HCEC 1CT (cell line): ENCODE data around the gene NTM.

Source experiments
- DNase-seq: peaks from one replicate; pipeline ENCODE4 v3.0.0-alpha.2; 2017

Gene NTM

GRCh38 chr11:131612533-131612932, 242.1 kb downstream of the NTM start:
- no peak for DNase-seq

GRCh38 chr11:131614631-131615030, 244.2 kb downstream of the NTM start:
- no peak for DNase-seq

- DNase-seq = no peak
Observed at GRCh38 chr11:131615611-131616010, 245.2 kb downstream of the NTM start.

GRCh38 chr11:131616481-131617140, 246.2 kb downstream of the NTM start:
- no peak for DNase-seq

- DNase-seq = no peak
Observed at GRCh38 chr11:131618201-131618600, 247.8 kb downstream of the NTM start.

GRCh38 chr11:131622193-131622592, 251.8 kb downstream of the NTM start:
- DNase-seq = no peak

- no peak for DNase-seq
Observed at GRCh38 chr11:131624531-131624930, 254.1 kb downstream of the NTM start.

- DNase-seq = no peak
Observed at GRCh38 chr11:131626788-131627187, 256.4 kb downstream of the NTM start.

GRCh38 chr11:131628739-131629138, 258.3 kb downstream of the NTM start:
- DNase-seq = no peak

GRCh38 chr11:131629925-131630540, 259.6 kb downstream of the NTM start:
- DNase-seq = no peak

GRCh38 chr11:131632971-131633370, 262.6 kb downstream of the NTM start:
- no peak for DNase-seq

GRCh38 chr11:131633921-131634715, 263.7 kb downstream of the NTM start:
- DNase-seq = no peak

- DNase-seq = peak; percentile 12
Observed at GRCh38 chr11:131637469-131638175, 267.2 kb downstream of the NTM start.

- no peak for DNase-seq
Observed at GRCh38 chr11:131638889-131639288, 268.5 kb downstream of the NTM start.

GRCh38 chr11:131640320-131640719, 269.9 kb downstream of the NTM start:
- DNase-seq = no peak

GRCh38 chr11:131642756-131643531, 272.5 kb downstream of the NTM start:
- no peak for DNase-seq

GRCh38 chr11:131644204-131644795, 273.9 kb downstream of the NTM start:
- no peak for DNase-seq

GRCh38 chr11:131645237-131645636, 274.8 kb downstream of the NTM start:
- no peak for DNase-seq

GRCh38 chr11:131649856-131650255, 279.4 kb downstream of the NTM start:
- no peak for DNase-seq

- no peak for DNase-seq
Observed at GRCh38 chr11:131652231-131652630, 281.8 kb downstream of the NTM start.

GRCh38 chr11:131653260-131653659, 282.8 kb downstream of the NTM start:
- no peak for DNase-seq

- no peak for DNase-seq
Observed at GRCh38 chr11:131654849-131655248, 284.4 kb downstream of the NTM start.
